ENCODE data around the gene LRMDA. TPM values are rescaled to one million over a fixed set of nuclear protein-coding genes. Genes with fewer than 3 reads are reported as not detected.

The LRMDA gene
- total and polyA plus RNA-seq, 2 of the 4 experiments (the other 2 are of a cell fraction), result 0.07 TPM; not detected in 1

DNA sequence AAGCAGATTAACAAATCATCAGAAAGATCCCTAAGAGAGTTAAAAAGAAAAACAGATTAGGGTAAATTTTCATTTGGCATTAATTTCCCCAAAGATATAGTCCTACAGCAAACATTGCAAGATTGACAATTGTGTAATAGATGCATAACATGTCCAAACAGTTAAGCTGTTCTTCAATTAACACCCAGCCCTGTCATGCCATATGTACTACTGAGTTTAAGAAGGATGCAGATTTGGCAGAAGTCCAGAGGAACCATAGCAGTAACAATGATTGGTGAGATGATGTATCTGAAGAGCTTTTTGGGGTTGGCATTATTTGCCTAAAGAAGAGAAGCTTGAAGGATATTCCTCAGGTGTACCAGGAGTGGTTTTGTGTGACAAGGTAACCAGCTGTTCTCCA lies 287.6 kb downstream of the LRMDA start:
- DNase-seq (no peak), ATAC-seq (ENCODE audit: low read depth) (no peak)
- no peak overlapping the region for H4K91ac ChIP-seq (ENCODE audit: insufficient read depth, low read depth, low read length)
- in situ Hi-C loops (cut with MboI; ENCODE audit: low sequenced_read_pairs) (no loop called here), intact Hi-C loops (cut with micrococcal nuclease) (no loop called here), dilution Hi-C loops (cut with HindIII; ENCODE audit: low sequenced_read_pairs, unreplicated experiment) (no loop called here)
- TF ChIP-seq MAFK (IDR thresholded peaks at IDR 0.05; ENCODE audit: low read depth, low read length) (no peak), CHD1 (IDR thresholded peaks at IDR 0.05; ENCODE audit: low read depth, low read length) (no peak), RFX5 (IDR thresholded peaks at IDR 0.05; ENCODE audit: low read depth, low read length) (no peak), POLR2A (IDR thresholded peaks at IDR 0.05; ENCODE audit: low read depth, low read length) (no peak), MAZ (IDR thresholded peaks at IDR 0.05; ENCODE audit: borderline replicate concordance, low read depth, low read length) (no peak), BHLHE40 (IDR thresholded peaks at IDR 0.05; ENCODE audit: low read depth, low read length) (no peak), FOS (IDR thresholded peaks at IDR 0.05; ENCODE audit: low read depth, low read length) (no peak)
- TF ChIP-seq, protein P1, sequence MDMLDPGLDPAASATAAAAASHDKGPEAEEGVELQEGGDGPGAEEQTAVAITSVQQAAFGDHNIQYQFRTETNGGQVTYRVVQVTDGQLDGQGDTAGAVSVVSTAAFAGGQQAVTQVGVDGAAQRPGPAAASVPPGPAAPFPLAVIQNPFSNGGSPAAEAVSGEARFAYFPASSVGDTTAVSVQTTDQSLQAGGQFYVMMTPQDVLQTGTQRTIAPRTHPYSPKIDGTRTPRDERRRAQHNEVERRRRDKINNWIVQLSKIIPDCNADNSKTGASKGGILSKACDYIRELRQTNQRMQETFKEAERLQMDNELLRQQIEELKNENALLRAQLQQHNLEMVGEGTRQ (IDR thresholded peaks at IDR 0.05; ENCODE audit: low read depth, low read length), result no peak
- no peak overlapping the region for H3K23ac ChIP-seq (ENCODE audit: low read depth, low read length)
- no peaks in the 10 kb centered on the region for H3K36me3 ChIP-seq (ENCODE audit: control insufficient read depth, insufficient read depth, low read length)
- H3K4me1 ChIP-seq (ENCODE audit: control insufficient read depth, insufficient read depth, low read length), result no peaks in the 10 kb centered on the region
- no peak overlapping the region for H3K14ac ChIP-seq (replicated peaks; ENCODE audit: low read depth, low read length)
- no peak overlapping the region for H2AFZ ChIP-seq (replicated peaks; ENCODE audit: low read length, poor library complexity)
- H2BK15ac ChIP-seq (ENCODE audit: low read depth, low read length), result no peak overlapping the region
- no peak overlapping the region for H3K9ac ChIP-seq (ENCODE audit: low read depth, low read length)
- H3K9me1 ChIP-seq (ENCODE audit: insufficient read depth, low read length), result no peaks in the 10 kb centered on the region
- no peaks in the 10 kb centered on the region; the same call in 1 of the 2 replicates for H3K27me3 ChIP-seq (ENCODE audit: control insufficient read depth, insufficient read depth, low read length)
- no peak overlapping the region for H2AK9ac ChIP-seq (replicated peaks; ENCODE audit: low read depth, low read length, poor library complexity)
- H3K56ac ChIP-seq (ENCODE audit: extremely low read depth, insufficient read depth, low read length), result no peak overlapping the region
- H2AK5ac ChIP-seq (ENCODE audit: low read depth, low read length), result no peak overlapping the region
- BruUV-seq (replicated peaks), result no TSS peak
- H3K18ac ChIP-seq (ENCODE audit: low read depth, low read length), result no peak overlapping the region
- H3K79me1 ChIP-seq (ENCODE audit: low read depth in 1 of 2, low read length in 2 of 2), result no peaks in the 10 kb centered on the region
- no peak overlapping the region for H2BK120ac ChIP-seq (ENCODE audit: low read depth, low read length)
- ChIA-PET POLR2A (ENCODE audit: unreplicated experiment) (no interaction called here), CTCF (no interaction called here)
- no peak overlapping the region for H3K4me2 ChIP-seq (ENCODE audit: low read depth, low read length)
- no peak overlapping the region for H4K8ac ChIP-seq (ENCODE audit: low read depth in 2 of 2, low read length in 2 of 2)
- H4K5ac ChIP-seq (ENCODE audit: low read depth, low read length), result no peak overlapping the region
- H3K4ac ChIP-seq (ENCODE audit: low read depth, low read length), result no peak overlapping the region
- H3K4me3 ChIP-seq (ENCODE audit: insufficient read depth, low read depth, low read length), result no peak overlapping the region
- H3K9me3 ChIP-seq (ENCODE audit: control insufficient read depth, insufficient read depth, low read length), result no peaks in the 10 kb centered on the region
- no peak overlapping the region for H2BK5ac ChIP-seq (ENCODE audit: low read depth, low read length, poor library complexity, severe bottlenecking)
- no peak overlapping the region for H2BK20ac ChIP-seq (ENCODE audit: low read depth, low read length)
- H3K27ac ChIP-seq (ENCODE audit: insufficient read depth, low read length), result no peak overlapping the region
- H4K20me1 ChIP-seq (ENCODE audit: insufficient read depth, low read length), result no peaks in the 10 kb centered on the region

All from IMR-90 (cell line).